Mesenchymal stem cell (in vitro differentiated cells and primary cell): Measurements from ENCODE around the gene LRRC39. TPM values are rescaled to one million over a fixed set of nuclear protein-coding genes. Genes with fewer than 3 reads are reported as not detected.

ENCODE experiments used
- DNase-seq: peaks from one replicate; pipeline ENCODE4 v3.0.0-alpha.2; 2013
- H2AFZ ChIP-seq: one replicate; pipeline ENCODE4 v1.6.1; 2013; ENCODE audit warnings: low read depth, mild to moderate bottlenecking, control low read depth, inconsistent platforms, low read length, moderate library complexity
- H2AK5ac ChIP-seq: 2 replicates; pipeline ENCODE4 v1.6.1; 2013; ENCODE audit warnings: low read length, moderate library complexity, mild to moderate bottlenecking, inconsistent platforms; ENCODE audit not compliant: severe bottlenecking
- H2BK120ac ChIP-seq: one replicate; pipeline ENCODE4 v1.6.1; 2013; ENCODE audit warnings: low read depth, mild to moderate bottlenecking, inconsistent platforms, low read length, moderate library complexity
- H2BK12ac ChIP-seq, 2 experiments: one replicate each; pipeline ENCODE4 v1.6.1; 2013; ENCODE audit warnings: inconsistent platforms in 2 of 2, low read length in 2 of 2, mild to moderate bottlenecking in 2 of 2, moderate library complexity in 2 of 2, control low read depth in 1 of 2
- H2BK15ac ChIP-seq: one replicate; pipeline ENCODE4 v1.6.1; 2013; ENCODE audit warnings: mild to moderate bottlenecking, low read depth, inconsistent platforms; ENCODE audit not compliant: poor library complexity, severe bottlenecking
- H2BK5ac ChIP-seq: 2 replicates; pipeline ENCODE4 v1.6.1; 2013; ENCODE audit warnings: low read depth, mild to moderate bottlenecking, low read length, control low read depth, inconsistent platforms; ENCODE audit not compliant: poor library complexity, severe bottlenecking
- H3K14ac ChIP-seq, 2 experiments: one replicate each; pipeline ENCODE4 v1.6.1; 2013; ENCODE audit warnings: inconsistent platforms in 2 of 2, low read length in 2 of 2, control low read depth in 1 of 2, mild to moderate bottlenecking in 1 of 2, moderate library complexity in 1 of 2
- H3K18ac ChIP-seq, 2 experiments: one replicate each; pipeline ENCODE4 v1.6.1; 2013; ENCODE audit warnings: inconsistent platforms in 2 of 2, low read length in 2 of 2, control low read depth in 1 of 2, low read depth in 1 of 2, mild to moderate bottlenecking in 1 of 2
- H3K23ac ChIP-seq, 2 experiments: one replicate each; pipeline ENCODE4 v1.6.1; 2013; ENCODE audit warnings: inconsistent platforms in 2 of 2, low read length in 2 of 2, mild to moderate bottlenecking in 2 of 2, moderate library complexity in 2 of 2, control low read depth in 1 of 2
- H3K27ac ChIP-seq: 2 replicates; pipeline ENCODE4 v1.5.1; 2013; ENCODE audit warnings: mild to moderate bottlenecking, moderate library complexity, low read length, control low read depth, inconsistent platforms; ENCODE audit not compliant: poor library complexity, severe bottlenecking
- H3K27me3 ChIP-seq, 2 experiments: 2 replicates each; pipeline versions ENCODE4 v1.6.1 to v1.7.0; 2013; ENCODE audit warnings: low read length in 2 of 2, mild to moderate bottlenecking in 2 of 2, moderate library complexity in 2 of 2, control low read depth in 1 of 2, inconsistent platforms in 1 of 2; ENCODE audit not compliant: control insufficient read depth in 1 of 2, insufficient read depth in 1 of 2
- H3K36me3 ChIP-seq, 2 experiments: 2 replicates each; pipeline versions ENCODE4 v1.6.1 to v1.7.0; 2013; ENCODE audit warnings: low read length in 2 of 2, control low read depth in 1 of 2, inconsistent platforms in 1 of 2, low read depth in 1 of 2, mild to moderate bottlenecking in 1 of 2; ENCODE audit not compliant: insufficient read depth in 2 of 2, control insufficient read depth in 1 of 2
- H3K4ac ChIP-seq, 2 experiments: one replicate each; pipeline ENCODE4 v1.6.1; 2013; ENCODE audit warnings: inconsistent platforms in 2 of 2, low read length in 2 of 2, mild to moderate bottlenecking in 2 of 2, moderate library complexity in 2 of 2, control low read depth in 1 of 2, low read depth in 1 of 2
- H3K4me1 ChIP-seq: 2 replicates; pipeline ENCODE4 v1.6.1; 2013; ENCODE audit warnings: low read depth, low read length, control low read depth; ENCODE audit not compliant: control insufficient read depth, insufficient read depth
- H3K4me2 ChIP-seq: 2 replicates; pipeline ENCODE4 v1.6.1; 2013; ENCODE audit warnings: low read length, mild to moderate bottlenecking, inconsistent platforms; ENCODE audit not compliant: poor library complexity, severe bottlenecking
- H3K4me3 ChIP-seq, 2 experiments: 2 replicates each; pipeline versions ENCODE4 v1.5.1 to v1.7.0; 2013; ENCODE audit warnings: low read length in 2 of 2, mild to moderate bottlenecking in 2 of 2, control low read depth in 1 of 2, low read depth in 1 of 2; ENCODE audit not compliant: insufficient read depth in 1 of 2
- H3K79me1 ChIP-seq: replicated peaks from 2 replicates; pipeline ENCODE4 v1.6.1; 2013; ENCODE audit warnings: mild to moderate bottlenecking, control low read depth, low read length, inconsistent platforms; ENCODE audit not compliant: poor library complexity, severe bottlenecking
- H3K9ac ChIP-seq: 2 replicates; pipeline ENCODE4 v1.7.0; 2013; ENCODE audit warnings: mild to moderate bottlenecking, low read length, moderate library complexity
- H3K9me3 ChIP-seq: 2 replicates; pipeline ENCODE4 v1.7.0; 2013; ENCODE audit warnings: mild to moderate bottlenecking, low read length; ENCODE audit not compliant: control insufficient read depth
- H4K8ac ChIP-seq: one replicate; pipeline ENCODE4 v1.6.1; 2013; ENCODE audit warnings: inconsistent platforms, mild to moderate bottlenecking, low read length, moderate library complexity
- H4K91ac ChIP-seq: one replicate; pipeline ENCODE4 v1.6.1; 2013; ENCODE audit warnings: mild to moderate bottlenecking, low read length, inconsistent platforms
- WGBS: methylation state at CpG from one replicate; pipeline ENCODE4 v1.1.7; 2013; ENCODE audit warnings: mixed read lengths; 5-methylcytosine and 5-hydroxymethylcytosine counted together
- small RNA-seq: library from polyadenylated mRNA; stranded (forward); fragments of <200 nt; extraction: miRNeasy Mini kit (QIAGEN cat#:217004); gene quantifications from one replicate; pipeline ENCODE3, GENCODE V24; 2013; ENCODE audit warnings: low read depth

LRRC39 gene

GRCh38 chr1:100100202-100100601, 77.9 kb downstream of the LRRC39 start:
- no peak overlapping the region for H3K23ac ChIP-seq
- no peak overlapping the region for H3K4me2 ChIP-seq
- no peak overlapping the region for H4K8ac ChIP-seq
- H3K14ac ChIP-seq, result no peak overlapping the region
- no peak overlapping the region for H2BK5ac ChIP-seq
- H2BK15ac ChIP-seq, result no peak overlapping the region
- no peak overlapping the region for H3K4me3 ChIP-seq
- no peak overlapping the region for H3K4ac ChIP-seq
- H4K91ac ChIP-seq, result no peak overlapping the region
- WGBS, result no CpG with 5 or more reads among the region's 1 CpG
- no peak overlapping the region for H3K18ac ChIP-seq
- no peak overlapping the region for H2BK120ac ChIP-seq
- H3K27ac ChIP-seq, result no peak overlapping the region
- no peak overlapping the region for H2AK5ac ChIP-seq
- no peaks in the 10 kb centered on the region for H3K4me1 ChIP-seq
- H3K36me3 ChIP-seq, result peaks cover 0 to 4% of the 10 kb centered on the region in 2 experiments
- no peak overlapping the region for H3K9ac ChIP-seq
- H3K79me1 ChIP-seq, result peaks cover 4% of the 10 kb centered on the region
- H3K27me3 ChIP-seq, result no peaks in the 10 kb centered on the region
- peak; percentile 27 for DNase-seq
- no peak overlapping the region for H2BK12ac ChIP-seq
- no peak overlapping the region for H2AFZ ChIP-seq
- H3K9me3 ChIP-seq, result no peaks in the 10 kb centered on the region

Small RNA genes lying within 50 kb of the gene (small RNA-seq; reads per million reads assigned to genes)
- gene AC093019.1 (not detected), gene RPL23AP90 (not detected)
